Measurements from ENCODE around the gene ZSCAN31.
"Not testable (repeated sequence)": the region's sequence is repeated elsewhere in the genome, so short reads cannot be mapped to it uniquely, and the experiment has no call there.

Gene ZSCAN31

DNA sequence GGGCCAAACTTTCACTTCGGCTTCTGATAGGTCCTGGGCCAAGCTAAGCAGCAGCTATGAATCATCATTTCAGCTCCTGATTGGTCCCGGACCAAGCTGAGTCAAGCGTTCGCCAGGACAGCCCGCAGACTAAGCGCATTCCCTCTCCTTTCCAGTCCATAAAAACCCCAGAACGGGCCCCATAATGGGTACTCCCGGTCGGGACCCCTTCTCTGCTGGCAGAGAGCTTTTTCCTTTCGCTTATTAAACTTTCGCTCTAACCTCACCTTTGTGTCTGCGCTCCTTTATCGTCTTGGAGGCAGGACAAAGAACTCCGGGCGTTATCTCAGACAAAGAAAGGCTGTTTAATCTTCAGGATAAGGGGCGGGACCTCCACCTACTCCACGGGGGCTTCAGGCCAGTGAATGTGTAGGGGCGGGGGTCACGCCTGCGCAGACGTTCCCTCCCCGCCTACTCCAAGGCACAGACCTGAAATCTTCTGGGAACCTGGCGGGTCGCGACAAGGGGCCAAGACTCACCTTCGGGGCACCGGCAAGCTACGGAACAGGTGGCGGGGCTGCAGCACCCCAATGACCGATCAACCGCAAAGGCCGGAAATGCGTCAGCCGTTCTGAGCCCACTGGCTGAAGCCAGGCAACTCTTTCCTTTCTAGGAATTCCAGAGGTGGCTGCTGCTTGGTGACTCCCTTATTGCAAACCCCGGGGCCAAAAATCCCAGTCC lies at the start of gene ZSCAN31:
Gene ZSCAN31 (minus strand): TSS at position 585 of the 720 bp plus-strand sequence. CDS start 6,465 bp downstream, outside the sequence.
- DNase-seq (ENCODE audit: low read depth in 2 of 2) = peak; percentile 55 to 72

DNA sequence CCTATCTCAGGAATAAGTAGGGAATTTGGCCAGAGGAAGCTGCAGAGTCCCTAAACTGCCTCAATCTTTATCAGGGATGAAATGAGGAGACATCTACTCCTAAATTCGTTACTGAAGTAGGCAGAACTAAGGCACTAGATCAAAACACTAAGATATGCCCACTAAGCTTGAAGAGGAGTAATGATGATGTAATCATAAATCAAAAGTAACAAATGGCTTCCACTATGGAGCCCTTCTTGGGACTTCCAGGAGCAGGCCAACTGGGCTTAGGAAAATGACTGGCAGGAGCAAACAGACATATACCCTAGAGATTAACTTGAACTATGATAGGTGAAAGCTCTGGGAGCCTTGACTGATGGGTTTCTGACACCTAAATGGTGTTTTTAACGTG lies 48.2 kb upstream of the ZSCAN31 start:
- DNase-seq (ENCODE audit: low read depth in 2 of 2) = no peak

DNA sequence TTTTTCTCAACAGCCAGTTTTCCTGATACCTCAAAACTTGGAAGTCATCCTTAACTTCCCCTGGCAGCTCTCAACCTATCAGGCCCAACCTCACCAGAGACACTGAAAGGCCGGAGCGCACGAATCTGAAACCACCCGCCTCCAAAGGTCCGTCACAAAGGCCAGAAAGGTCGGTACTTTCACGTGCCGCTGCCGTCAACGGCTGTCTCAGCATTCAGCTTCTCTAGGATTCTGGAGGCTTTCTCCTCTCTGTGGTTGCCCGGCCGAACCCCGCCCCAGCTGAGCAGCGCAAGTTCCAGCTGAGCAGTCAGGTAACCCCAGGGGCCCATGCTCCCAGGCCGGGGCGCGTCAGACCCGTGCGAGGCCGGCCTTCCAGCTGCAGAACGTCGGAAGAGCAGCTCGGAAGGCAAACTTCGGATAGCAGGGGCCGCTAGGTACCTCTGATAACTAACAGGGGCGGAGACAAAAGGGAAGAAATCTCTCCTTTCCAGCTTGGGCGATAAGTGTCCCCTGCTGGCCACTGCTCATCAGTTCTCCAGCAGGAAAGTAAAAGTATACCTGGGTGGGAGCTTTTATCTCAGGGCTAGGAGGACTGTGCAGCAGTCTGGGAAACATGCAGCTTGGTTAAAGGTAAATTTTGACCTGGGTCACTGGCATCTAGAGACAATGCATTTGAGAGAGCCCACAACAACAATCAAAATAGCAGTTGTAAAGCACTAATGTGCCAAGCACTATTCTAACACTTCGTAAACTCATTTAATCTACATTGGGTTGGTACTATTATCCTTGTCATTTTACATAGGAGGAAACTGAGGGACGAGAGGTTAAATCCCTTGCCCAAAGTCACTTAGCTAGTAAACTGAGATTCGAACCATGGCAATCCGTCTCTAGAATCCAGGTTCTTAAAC lies 47.5 kb upstream of the ZSCAN31 start:
- peak; percentile 18 to 20 for DNase-seq (ENCODE audit: low read depth in 2 of 2)

DNA sequence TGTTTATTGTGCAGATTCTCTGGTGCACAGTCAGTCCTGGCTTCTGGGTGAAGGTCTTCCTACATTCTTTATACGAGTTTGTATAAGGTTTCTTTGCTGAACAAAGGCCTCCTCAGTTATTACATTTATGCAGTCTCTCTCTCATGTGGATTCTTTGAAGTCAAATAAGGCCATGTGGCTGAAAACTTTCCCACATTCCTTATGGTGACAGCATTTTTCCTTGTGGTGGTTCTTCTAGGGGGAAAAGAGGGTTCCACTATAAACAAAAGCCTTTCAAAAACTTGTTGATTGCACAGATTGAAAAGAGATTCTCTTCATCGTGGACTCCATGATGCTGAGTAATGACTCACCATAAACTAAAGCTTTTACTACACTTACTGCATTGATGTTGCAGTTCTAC lies 44.4 kb upstream of the ZSCAN31 start:
- DNase-seq (ENCODE audit: low read depth in 2 of 2) = no peak

DNA sequence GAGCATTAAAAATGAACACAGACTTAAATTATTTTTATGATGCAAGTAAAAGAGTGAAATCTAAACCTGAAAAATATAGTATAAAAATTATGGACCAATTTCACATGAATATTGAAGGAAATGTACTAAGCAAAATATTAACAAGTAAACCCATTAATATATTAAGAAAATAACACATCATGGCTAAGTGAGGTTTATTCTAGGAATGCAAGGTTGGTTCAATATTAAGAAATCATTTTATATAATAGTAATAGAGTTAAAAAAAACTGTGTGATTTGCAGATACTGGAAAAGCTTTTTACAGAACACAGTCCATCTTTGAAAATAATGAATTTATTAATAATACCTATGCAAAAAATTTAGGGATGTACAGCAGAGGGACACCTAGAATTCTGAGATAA lies 42.7 kb upstream of the ZSCAN31 start:
- DNase-seq (ENCODE audit: low read depth in 2 of 2) = no peak

DNA sequence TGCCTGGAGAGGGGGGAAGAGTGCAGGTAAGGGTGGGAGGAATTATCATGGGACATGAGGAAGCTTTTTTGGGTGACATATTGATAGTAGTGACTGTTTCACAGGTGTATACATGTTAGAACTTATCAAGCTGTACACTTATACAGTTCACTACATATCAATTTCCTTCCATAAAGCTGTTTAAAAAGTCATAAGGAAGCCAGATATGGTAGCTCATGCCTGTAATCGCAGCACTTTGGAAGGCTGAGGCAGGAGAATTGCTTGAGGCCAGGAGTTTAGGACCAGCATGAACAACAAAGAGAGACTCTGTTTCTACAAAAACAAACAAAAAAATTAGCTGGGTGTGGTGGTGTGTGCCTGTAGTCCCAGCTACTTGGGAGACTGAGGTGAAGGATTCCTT lies 41.9 kb upstream of the ZSCAN31 start:
- DNase-seq (ENCODE audit: low read depth in 2 of 2) = no peak

DNA sequence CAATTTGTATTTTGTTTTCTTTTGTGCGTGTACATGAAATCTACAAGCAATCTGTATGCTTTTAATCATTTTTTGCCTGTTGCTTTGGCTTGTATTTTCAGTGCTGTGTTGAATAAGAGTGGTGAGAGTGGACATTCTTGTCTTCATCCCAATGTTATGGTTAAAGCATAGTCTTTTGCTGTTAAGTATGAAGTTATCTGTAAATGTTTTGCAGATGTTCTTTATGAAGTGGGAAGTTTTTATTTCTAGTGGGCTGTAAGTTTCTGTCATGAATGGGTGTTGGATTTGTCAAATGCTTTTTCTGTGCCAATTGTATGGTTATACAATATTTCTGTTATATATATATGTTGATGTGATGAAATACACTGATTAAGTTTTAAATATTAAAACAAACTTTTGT lies 38.0 kb upstream of the ZSCAN31 start:
- DNase-seq (ENCODE audit: low read depth in 2 of 2) = no peak

DNA sequence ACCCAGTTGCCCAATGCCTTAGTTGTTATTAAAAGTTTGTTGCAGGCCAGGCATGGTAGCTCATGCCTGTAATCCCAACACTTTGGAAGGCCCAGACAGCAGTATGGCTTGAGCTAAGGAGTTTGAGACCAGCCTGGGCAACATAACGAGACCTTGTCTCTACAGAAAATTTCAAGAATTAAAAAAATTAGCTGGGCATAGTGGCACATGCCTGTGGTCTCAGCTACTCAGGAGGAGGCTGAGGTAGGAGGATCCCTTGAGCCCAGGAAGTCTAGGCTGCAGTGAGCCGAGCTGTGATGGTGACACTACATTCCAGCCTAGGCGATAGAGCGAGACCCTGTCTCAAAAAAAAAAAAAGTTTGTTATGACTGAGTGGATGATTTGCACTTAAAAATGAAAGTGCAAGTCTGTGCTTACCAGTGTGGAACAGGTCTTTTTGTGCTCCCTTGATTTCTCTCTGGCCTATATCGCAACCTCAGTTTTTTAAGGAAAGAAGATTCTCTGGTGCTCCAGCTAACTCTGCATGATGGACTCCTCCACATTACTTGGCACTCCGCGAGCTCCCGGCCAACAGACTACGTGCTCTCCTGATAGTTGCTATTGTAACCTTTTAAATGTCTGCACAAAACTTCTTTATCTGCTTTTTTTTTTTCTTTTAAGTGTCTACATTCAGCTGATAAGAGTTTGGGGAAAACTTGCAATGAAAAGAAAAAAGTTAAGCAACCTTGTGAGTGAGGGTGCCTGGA lies 35.9 kb upstream of the ZSCAN31 start:
- DNase-seq (ENCODE audit: low read depth in 2 of 2) = no peak

DNA sequence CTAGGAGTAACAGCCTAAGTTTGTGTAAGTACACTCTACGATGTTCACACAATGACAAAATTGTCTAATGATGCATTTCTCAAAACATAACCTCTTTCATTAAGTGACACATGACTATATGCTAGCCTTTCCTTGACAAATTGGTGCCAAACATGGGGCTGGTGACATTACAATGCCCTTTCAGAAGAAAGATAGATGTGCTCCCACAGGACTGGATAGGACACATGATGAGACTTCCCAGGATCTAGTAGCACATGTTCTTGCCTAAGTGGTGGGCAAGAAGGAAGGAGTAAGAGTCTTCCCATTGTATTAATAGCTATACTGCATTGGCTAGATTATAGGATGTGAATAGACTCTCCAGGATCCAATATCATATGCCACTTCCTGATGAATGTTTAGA lies 35.3 kb upstream of the ZSCAN31 start:
- DNase-seq (ENCODE audit: low read depth in 2 of 2) = no peak

DNA sequence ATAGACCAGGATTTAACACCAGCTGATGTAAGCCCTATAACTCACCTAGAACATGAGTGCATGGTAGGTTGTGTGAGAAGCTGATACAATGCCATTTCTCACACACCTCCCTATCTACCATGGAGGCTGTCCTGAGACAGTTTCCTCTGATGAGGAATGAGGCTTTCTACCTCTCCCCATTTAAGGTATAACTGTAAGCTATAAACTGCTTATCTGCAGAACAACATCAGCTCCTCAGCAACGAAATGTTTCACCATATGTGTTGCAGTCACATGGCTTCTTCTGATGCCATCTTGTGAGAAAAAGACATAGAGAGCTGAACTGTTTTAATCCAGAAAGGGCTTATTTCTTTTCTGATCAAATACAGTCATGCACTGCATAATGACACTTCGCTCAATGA lies 34.5 kb upstream of the ZSCAN31 start:
- no peak for DNase-seq (ENCODE audit: low read depth in 2 of 2)

DNA sequence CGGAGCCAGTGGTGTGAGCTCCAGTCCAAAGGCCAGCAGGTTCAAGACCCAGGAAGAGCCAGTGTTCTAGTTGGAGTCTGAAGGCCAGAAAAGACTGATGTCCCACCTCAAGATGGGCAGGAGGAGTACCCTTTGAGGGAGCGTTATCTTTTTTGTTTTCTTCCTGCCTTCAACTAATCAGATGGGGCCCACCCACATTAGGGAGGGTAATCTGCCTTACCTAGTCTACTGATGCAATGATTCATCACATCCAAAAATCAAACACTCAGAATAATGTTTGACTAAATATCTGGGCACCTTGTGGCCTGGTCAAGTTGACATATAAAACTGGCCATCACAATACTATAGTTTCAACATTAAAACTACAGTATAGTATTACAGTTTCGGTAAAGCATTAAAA lies 33.5 kb upstream of the ZSCAN31 start:
- no peak for DNase-seq (ENCODE audit: low read depth in 2 of 2)

DNA sequence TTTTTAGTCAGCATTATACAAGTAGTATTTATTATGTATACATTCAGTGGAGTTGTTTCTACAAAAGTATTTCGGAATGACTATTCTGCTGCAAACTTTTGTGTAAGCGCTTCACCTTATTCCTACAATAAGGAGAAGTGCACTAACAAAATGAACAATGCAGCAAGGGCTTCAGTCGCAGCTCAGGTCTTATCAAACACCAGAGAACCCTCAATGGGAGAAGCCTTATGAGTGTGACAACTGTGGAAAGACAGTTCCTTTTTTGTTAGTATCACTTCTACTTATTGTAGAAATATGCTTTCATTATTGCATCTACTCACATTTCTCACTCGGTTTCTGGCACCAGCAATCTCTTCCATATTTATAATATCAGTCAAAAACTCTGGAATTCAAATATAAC lies 32.6 kb upstream of the ZSCAN31 start:
- DNase-seq (ENCODE audit: low read depth in 2 of 2) = no peak

DNA sequence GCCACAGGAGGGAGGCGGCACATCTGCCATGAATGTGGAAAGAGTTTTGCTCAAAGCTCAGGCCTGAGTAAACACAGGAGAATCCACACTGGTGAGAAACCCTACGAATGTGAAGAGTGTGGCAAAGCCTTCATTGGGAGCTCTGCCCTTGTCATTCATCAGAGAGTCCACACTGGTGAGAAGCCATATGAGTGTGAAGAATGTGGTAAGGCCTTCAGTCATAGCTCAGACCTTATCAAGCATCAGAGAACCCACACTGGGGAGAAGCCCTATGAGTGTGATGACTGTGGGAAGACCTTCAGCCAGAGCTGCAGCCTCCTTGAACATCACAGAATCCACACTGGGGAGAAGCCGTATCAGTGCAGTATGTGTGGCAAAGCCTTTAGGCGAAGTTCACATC lies 29.6 kb upstream of the ZSCAN31 start:
- not testable (repeated sequence) for DNase-seq (ENCODE audit: low read depth in 2 of 2)

DNA sequence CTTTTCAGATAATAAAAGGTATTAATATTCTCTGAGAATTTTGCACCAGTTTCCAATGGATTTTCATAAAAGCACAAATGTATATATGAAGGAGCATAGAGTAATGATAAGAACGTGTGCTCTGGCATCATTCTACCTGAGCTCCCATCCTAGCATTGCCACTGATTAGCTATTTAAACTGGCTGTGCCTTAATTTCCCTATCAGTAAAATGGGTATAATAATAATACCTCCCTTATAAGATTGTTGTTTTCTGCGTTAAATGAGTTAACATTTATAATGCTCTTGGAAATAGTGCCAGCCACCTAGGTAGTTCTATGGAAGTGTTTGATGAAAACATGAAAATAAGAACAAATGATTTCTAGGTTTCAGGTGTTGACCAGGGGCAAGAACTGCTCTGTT lies 25.0 kb upstream of the ZSCAN31 start:
- DNase-seq (ENCODE audit: low read depth in 2 of 2) = no peak

DNA sequence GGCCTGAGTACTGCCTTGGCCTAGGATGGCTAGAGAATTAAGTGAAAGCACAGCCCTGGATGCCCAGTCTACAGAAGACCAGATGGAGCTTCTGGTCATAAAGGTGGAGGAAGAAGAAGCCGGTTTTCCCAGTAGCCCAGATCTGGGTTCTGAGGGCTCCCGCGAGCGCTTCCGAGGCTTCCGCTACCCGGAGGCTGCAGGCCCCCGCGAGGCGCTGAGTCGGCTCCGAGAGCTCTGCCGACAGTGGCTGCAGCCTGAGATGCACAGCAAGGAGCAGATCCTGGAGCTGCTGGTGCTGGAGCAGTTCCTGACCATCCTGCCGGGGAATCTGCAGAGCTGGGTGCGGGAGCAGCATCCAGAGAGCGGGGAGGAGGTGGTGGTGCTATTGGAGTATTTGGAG lies 23.6 kb upstream of the ZSCAN31 start:
- DNase-seq (ENCODE audit: low read depth in 2 of 2) = not testable (repeated sequence)

DNA sequence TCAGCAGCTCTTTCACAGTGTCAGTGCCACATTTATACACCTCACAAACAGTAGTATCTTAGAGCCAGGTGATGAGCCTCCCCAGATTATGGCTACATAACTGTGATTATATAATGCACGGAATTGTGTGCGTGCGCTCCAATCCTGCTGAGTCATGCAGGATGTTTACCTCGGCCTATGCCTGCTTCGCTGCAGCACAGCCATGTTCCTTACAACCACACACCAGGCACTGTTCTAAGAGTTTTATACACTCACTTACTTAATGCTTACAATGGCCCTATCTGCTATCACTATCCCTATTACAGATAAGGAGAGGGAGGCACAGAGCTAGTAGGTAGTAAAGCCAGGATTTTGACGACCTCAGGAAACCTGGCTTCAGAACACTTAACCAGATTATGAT lies 21.1 kb upstream of the ZSCAN31 start:
- no peak for DNase-seq (ENCODE audit: low read depth in 2 of 2)

DNA sequence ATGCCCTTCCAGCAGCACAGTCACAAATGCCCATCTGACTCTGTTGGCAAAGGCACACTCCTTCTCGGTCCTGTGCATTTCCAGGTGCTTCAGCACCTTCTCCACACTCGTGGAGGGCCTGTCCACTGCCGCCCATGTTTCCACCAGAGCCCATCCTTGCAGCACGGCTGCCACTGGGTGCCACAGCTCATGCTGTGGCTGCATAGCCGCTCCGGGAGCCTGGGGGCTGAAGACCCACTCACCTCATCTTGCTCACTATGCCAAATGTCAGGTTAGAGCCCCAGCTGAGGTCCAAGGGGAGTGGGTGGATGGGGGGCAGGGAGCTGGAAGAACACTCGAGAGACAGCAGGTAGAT lies 20.7 kb upstream of the ZSCAN31 start:
- no peak for DNase-seq (ENCODE audit: low read depth in 2 of 2)

DNA sequence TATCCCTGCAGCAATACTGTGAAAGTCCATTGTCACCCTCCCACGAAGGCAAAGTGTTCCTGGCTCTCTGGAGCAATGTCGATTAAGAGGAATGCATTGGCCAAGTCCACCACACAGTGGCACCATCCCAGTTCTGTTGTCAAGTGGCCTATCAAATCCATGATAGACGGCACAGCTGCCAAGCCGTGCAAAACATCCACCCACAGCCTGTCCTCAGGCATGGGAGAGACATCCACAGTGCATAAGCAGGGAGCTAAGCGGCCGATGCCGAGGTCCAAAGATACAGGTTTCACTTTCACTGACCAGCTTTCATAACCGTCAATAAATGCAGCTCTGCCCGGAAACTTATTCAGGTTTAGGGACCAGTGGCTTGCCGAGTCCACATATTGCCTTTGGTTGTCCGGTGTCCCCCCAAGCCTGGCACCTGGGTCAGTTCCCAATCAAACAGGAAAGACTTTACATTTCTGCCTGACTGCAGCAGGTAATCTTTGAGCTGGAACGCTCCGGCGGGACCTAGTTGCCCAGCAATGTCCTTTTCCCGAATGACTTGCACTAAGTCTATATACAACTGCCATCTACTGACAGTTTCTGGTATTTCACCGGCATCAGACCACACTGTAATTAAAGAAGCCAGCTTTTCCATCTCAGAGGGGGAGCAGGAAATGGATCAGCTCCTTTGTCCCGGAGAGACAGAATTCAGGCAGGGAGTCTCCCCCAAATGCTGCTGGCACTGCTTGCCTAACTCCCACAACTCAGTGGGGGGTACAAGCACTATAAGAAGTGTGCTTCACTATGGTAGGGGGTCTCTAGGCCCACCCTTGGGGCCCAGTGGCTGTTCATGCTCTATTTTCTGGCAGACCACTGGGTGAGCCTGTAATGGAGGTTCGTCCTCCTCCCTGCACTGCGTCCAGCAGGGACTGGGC lies 20.1 kb upstream of the ZSCAN31 start:
- peak; percentile 26 to 63 for DNase-seq (ENCODE audit: low read depth in 2 of 2)

DNA sequence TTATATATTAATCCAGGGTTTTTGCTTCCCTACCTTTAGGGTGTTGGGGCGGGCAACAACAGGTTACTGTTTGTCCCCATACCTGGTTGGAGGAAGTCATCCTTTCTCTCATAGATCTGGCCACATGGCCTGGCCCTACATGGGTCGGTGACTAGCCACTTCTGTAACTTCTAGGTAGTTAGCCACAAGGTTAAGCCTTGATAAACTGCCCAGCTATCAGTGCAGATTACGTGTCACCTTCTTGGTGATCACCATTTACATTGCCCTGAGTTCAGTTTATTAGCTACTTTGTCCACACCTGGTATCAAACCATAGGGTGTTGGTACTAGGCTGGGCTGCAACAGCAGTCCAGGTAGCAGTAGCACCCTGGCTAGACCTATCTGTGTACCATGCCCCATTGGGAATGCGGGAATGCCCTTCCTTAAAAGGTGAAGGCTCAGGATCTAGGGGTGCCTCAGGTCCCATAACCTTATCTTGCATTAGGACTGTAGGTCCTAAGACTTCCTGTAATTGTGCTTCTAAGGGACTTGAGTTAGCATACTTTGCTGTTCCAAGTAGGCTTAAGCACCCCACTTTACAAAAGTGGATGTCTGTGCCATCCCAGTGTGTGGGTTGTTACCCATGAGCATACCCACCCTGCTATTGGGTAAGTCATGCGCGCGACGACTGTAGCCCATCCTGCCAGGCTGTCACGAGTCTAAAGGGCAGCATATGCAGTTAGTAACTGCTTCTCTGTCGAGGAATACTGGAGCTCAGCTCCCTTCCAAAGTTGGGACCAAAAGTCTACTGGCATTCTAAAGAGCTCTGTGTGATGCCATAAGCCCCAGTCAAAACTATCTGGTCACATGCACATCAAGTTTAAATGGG lies 19.0 kb upstream of the ZSCAN31 start:
- DNase-seq (ENCODE audit: low read depth in 2 of 2) = no peak

DNA sequence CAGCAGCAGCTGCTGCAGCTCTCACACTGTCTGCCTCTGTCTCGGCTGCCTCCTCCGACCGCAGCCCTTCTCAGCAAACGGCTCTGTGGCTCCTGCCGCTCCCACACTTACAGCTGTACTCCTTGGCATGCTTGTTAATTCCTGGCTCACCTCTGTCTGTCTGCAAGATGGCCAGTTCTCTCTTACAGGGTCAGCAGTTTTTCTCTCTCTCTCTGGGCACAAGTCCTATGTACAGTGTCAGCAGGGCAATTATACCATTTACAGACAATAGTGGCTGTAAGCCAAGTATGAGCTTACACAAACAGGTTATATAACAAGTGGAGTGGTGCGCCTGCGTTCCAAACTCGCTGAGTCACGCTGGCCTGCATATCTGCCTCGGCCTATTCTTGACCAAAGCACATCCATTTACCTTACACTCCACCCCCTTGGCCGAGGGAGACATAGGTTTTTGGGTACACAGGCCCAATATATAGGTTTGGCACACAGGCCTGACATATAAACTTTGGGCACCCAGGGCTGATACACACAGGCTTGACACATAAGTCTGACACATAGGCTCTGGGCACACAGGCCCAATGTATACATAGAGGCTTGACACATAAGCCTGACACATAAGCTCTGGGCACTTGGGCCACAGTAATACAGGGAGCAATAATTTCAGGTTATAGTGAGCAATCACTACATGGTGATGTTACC lies 18.2 kb upstream of the ZSCAN31 start:
- DNase-seq (ENCODE audit: low read depth in 2 of 2) = no peak
